ENCODE results near the gene ODAD3.

Gene ODAD3

DNA sequence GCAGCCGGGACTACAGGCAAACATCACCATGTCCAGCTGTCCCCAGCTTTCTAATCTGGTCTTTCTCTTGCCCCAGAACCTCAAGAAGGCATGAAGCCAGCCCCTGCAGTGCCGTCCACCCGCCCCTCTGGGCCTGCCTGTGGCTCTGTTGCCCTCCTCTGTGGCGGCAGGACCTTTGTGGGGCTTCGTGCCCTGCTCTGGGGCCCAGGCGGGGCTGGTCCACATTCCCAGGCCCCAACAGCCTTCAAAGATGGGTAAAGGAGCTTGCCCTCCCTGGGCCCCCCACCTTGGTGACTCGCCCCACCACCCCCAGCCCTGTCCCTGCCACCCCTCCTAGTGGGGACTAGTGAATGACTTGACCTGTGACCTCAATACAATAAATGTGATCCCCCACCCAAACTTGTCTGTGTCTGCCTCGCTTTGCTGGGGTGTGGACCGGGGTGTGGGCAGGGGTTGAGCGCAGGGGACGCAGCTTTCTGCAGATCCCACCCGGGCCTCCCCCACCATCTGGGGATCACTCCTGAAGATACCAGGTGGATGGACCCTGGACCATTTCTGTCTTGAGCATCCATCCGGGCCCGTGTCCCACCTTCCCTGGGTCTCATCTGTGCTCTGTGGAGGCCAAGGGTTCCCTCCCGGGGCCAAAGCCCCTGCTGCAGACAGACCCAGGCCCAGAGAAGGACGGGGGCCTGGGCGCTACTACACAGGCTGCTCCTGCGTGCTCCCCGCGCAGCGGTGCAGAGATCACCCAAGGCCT is 15.8 kb upstream of the ODAD3 start:
- no peak overlapping the region for H3K27ac ChIP-seq (ENCODE audit: low read depth, low read length, severe bottlenecking)
- WGBS, 2 experiments (ENCODE audit: insufficient coverage in 2 of 2): 93 to 97% methylated on average over 13 to 17 of the region's 21 CpGs

DNA sequence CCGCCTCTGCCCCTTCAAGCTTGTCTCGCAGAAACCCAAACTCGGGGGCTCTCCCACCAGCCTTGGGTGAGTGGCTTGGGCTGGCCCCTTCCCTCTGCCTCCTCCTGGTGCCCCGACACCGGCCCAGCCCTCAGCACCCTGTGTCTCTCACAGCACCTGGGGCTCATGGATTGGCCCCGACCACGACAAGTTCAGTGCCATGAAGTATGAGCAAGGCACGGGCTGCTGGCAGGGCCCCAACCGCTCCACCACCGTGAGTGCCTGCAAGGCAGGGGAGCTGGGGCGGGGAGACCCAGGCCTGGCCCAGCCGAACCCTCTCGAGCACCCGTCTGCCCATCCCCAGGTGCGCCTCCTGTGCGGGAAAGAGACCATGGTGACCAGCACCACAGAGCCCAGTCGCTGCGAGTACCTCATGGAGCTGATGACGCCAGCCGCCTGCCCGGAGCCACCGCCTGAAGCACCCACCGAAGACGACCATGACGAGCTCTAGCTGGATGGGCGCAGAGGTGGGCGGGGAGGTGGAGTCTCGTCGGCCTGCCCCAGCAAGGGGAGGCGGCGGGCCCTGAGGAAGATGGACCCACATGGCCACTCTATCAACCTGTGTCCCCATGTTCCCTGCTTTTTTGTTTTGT is 14.1 kb upstream of the ODAD3 start:
- H3K36me3 ChIP-seq (ENCODE audit: control insufficient read depth, insufficient read depth, low read length): peaks cover 62% of the 10 kb centered on the region
- no peak overlapping the region for H3K4me3 ChIP-seq (ENCODE audit: extremely low read depth, insufficient read depth, low read length, poor library complexity, severe bottlenecking)
- WGBS, 2 experiments (ENCODE audit: insufficient coverage in 2 of 2): 97 to 98% methylated on average over 25 to 30 of the region's 31 CpGs
- no peaks in the 10 kb centered on the region for H3K9me3 ChIP-seq (ENCODE audit: control insufficient read depth, low read length)
- H3K4me1 ChIP-seq (ENCODE audit: control insufficient read depth, insufficient read depth, low read length, poor library complexity, severe bottlenecking): no peaks in the 10 kb centered on the region
- no peak overlapping the region for H3K27ac ChIP-seq (ENCODE audit: low read depth, low read length, severe bottlenecking)

More for the DNA sequence above, 15.8 kb upstream of the ODAD3 start:
- Histone ChIP-seq H3K36me3 (ENCODE audit: control insufficient read depth, insufficient read depth, low read length) (peaks cover 49% of the 10 kb centered on the region), H3K9me3 (ENCODE audit: control insufficient read depth, low read length) (no peaks in the 10 kb centered on the region), H3K4me3 (ENCODE audit: extremely low read depth, insufficient read depth, low read length, poor library complexity, severe bottlenecking) (no peak overlapping the region), H3K4me1 (ENCODE audit: control insufficient read depth, insufficient read depth, low read length, poor library complexity, severe bottlenecking) (no peaks in the 10 kb centered on the region)

DNA sequence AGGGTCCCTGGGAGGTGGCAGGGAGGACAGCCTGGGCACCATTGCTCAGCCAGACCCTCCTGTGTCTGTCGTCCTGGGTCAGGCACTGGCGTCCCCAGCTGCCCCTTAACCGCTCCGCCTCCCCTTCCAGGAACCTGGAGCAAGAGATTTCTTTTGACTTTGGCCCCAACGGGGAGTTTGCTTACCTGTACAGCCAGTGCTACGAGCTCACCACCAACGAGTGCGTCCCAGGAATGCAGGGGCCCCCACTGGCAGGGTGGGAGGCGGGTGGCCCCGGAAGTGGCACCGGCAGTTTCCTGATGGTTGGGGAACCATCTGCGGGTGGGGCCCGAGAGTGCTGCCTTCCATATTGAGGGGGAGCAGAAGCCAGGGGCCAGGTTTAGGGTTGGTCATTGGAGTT is 13.5 kb upstream of the ODAD3 start:
- no peaks in the 10 kb centered on the region for H3K4me1 ChIP-seq (ENCODE audit: control insufficient read depth, insufficient read depth, low read length, poor library complexity, severe bottlenecking)
- H3K27ac ChIP-seq (ENCODE audit: low read depth, low read length, severe bottlenecking): no peak overlapping the region
- no peak overlapping the region for H3K4me3 ChIP-seq (ENCODE audit: extremely low read depth, insufficient read depth, low read length, poor library complexity, severe bottlenecking)
- peaks cover 68% of the 10 kb centered on the region for H3K36me3 ChIP-seq (ENCODE audit: control insufficient read depth, insufficient read depth, low read length)
- WGBS, 2 experiments (ENCODE audit: insufficient coverage in 2 of 2): 87 to 95% methylated on average over 3 to 10 of the region's 13 CpGs
- H3K9me3 ChIP-seq (ENCODE audit: control insufficient read depth, low read length): no peaks in the 10 kb centered on the region

DNA sequence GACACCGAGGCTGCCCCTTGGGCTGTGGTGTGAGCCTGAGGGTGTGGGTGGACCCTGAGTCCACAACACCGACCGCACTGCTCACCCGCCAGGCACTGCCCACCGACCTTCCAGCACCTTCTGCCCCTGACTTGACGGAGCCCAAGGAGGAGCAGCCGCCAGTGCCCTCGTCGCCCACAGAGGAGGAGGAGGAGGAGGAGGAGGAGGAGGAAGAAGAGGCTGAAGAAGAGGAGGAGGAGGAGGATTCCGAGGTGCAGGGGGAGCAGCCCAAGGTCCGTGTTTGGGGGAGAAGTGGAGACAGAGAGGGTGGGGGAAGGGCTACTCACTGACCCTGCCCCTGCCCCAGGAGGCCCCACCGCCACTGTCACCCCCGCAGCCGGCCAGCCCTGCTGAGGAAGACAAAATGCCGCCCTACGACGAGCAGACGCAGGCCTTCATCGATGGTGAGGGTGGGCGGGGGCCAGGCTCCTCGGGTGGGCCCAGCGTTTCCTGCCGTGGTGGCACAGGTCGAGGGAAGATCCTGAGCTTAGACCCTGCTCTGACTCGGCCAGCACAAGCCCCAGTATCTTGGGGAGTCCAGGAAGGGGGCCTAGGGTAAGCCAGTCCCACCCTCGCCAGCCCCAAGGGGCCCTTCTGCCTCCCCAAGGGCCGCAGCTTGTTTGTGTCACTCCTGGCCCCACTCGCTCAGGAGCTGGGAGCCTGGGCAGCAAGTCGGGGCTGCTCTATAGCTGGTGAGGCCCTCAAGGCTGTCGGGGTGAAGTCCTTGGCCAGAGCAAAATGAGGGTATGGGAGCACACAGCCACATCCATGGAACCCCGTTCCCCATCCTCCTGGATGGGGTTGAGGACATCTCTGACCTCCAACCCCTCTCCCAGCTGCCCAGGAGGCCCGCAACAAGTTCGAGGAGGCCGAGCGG is 12.7 kb upstream of the ODAD3 start:
- H3K27ac ChIP-seq (ENCODE audit: low read depth, low read length, severe bottlenecking): no peak overlapping the region
- peaks cover 76% of the 10 kb centered on the region for H3K36me3 ChIP-seq (ENCODE audit: control insufficient read depth, insufficient read depth, low read length)
- WGBS, 2 experiments (ENCODE audit: insufficient coverage in 2 of 2): 96 to 97% methylated on average over 30 to 32 of the region's 35 CpGs
- H3K4me3 ChIP-seq (ENCODE audit: extremely low read depth, insufficient read depth, low read length, poor library complexity, severe bottlenecking): no peak overlapping the region
- H3K9me3 ChIP-seq (ENCODE audit: control insufficient read depth, low read length): no peaks in the 10 kb centered on the region
- H3K4me1 ChIP-seq (ENCODE audit: control insufficient read depth, insufficient read depth, low read length, poor library complexity, severe bottlenecking): no peaks in the 10 kb centered on the region

DNA sequence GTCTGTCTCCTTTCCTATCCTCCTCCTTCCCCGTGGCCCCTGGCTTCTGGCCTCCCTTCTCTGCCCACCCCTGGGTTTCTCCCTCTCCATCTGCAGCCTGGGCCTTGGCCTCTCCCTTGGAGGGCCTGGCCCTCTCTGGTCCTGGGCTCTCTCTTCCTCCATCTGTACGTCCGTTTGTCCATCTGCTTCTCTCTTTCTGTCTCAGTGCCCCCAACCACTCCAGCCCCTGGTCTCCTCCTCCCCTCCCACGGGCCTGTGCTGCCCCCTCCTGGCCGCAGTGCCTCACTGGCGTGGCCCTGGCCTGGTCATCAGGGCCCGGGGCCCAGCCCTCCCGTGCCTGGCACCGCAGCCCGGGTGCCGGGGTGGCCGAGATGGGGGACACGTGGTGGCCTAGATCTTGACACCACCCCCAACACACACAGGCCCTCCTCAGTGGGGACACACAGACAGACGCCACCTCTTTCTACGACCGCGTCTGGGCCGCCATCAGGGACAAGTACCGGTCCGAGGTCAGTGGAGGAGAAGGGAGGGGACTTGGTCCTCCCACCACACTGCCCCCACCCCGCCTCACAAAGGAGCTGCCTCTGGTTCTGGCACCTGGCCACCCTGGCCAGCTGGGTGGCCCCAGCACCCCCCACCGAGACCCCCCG is 11.9 kb upstream of the ODAD3 start:
- WGBS, 2 experiments (ENCODE audit: insufficient coverage in 2 of 2): 70 to 72% methylated on average over 8 to 15 of the region's 23 CpGs
- peaks cover 84% of the 10 kb centered on the region for H3K36me3 ChIP-seq (ENCODE audit: control insufficient read depth, insufficient read depth, low read length)

DNA sequence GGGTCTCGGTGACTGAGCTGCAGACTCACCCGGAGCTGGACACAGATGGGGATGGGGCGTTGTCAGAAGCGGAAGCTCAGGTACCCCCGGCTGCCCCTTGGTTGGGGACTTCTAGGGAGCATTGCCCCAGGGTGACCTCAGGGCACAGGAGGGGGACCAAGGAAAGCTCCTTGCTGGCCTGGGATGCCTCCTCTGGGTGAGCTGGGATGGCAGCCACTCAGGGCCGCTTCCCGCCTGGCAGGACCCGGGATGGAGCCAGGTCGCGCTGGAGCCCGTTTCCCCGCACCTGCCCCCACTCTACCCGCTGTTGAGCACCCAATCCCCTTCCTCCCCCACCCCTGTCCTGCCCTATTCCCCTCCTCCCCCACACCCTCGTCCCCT is 11.3 kb upstream of the ODAD3 start:
- Histone ChIP-seq H3K36me3 (ENCODE audit: control insufficient read depth, insufficient read depth, low read length) (peaks cover 90% of the 10 kb centered on the region), H3K4me1 (ENCODE audit: control insufficient read depth, insufficient read depth, low read length, poor library complexity, severe bottlenecking) (no peaks in the 10 kb centered on the region), H3K4me3 (ENCODE audit: extremely low read depth, insufficient read depth, low read length, poor library complexity, severe bottlenecking) (no peak overlapping the region), H3K27ac (ENCODE audit: low read depth, low read length, severe bottlenecking) (no peak overlapping the region), H3K9me3 (ENCODE audit: control insufficient read depth, low read length) (no peaks in the 10 kb centered on the region)
- 88 to 94% methylated on average over 9 to 14 of the region's 14 CpGs for WGBS, 2 experiments (ENCODE audit: insufficient coverage in 2 of 2)

More for the DNA sequence above, 11.9 kb upstream of the ODAD3 start:
- Histone ChIP-seq H3K4me1 (ENCODE audit: control insufficient read depth, insufficient read depth, low read length, poor library complexity, severe bottlenecking) (no peaks in the 10 kb centered on the region), H3K4me3 (ENCODE audit: extremely low read depth, insufficient read depth, low read length, poor library complexity, severe bottlenecking) (no peak overlapping the region), H3K9me3 (ENCODE audit: control insufficient read depth, low read length) (no peaks in the 10 kb centered on the region), H3K27ac (ENCODE audit: low read depth, low read length, severe bottlenecking) (no peak overlapping the region)

DNA sequence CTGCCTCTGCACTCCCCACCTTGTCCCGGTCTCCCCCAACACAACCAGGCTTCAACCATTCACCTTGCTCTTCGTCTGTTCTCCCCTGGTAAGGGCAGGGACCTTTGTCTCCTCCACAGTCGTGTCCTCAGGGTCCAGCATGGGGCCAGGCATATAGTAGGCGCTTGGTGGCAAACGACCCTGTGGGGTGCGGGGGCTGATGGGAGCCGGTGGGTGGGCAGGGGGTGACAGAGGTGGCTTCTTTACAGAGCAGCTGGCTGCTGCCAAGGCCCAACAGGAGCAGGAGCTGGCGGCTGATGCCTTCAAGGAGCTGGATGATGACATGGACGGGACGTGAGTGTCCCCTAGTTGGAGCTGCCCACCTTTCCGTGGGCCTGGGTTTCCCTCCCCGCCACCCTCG is 10.2 kb upstream of the ODAD3 start:
- no peak overlapping the region for H3K27ac ChIP-seq (ENCODE audit: low read depth, low read length, severe bottlenecking)
- H3K9me3 ChIP-seq (ENCODE audit: control insufficient read depth, low read length): no peaks in the 10 kb centered on the region
- peaks cover 88% of the 10 kb centered on the region for H3K36me3 ChIP-seq (ENCODE audit: control insufficient read depth, insufficient read depth, low read length)
- 97 to 98% methylated on average over 11 to 12 of the region's 13 CpGs for WGBS, 2 experiments (ENCODE audit: insufficient coverage in 2 of 2)
- H3K4me1 ChIP-seq (ENCODE audit: control insufficient read depth, insufficient read depth, low read length, poor library complexity, severe bottlenecking): no peaks in the 10 kb centered on the region
- H3K4me3 ChIP-seq (ENCODE audit: extremely low read depth, insufficient read depth, low read length, poor library complexity, severe bottlenecking): no peak overlapping the region

DNA sequence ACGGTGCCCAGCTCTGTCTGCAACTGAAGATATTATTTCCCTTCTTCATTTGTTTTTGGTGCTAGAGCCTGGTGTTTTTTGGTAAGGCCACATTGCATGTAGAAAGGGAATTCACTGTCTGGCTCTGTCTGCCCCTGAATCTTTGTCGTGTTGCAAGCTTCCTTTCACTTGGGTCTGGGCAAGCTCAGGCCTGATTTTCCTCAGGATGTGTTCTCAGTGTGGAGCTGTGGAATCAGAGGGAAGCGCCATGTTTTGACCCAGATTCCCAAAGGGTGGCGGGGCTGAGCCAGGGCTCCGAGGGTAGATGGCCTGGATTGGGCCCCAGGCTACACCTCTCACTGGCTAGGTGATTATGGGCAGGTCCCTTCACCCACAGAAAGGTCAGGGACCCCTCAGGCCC is 9.1 kb upstream of the ODAD3 start:
- WGBS, 2 experiments (ENCODE audit: insufficient coverage in 2 of 2): 93 to 97% methylated on average over 3 to 4 of the region's 5 CpGs
- H3K4me1 ChIP-seq (ENCODE audit: control insufficient read depth, insufficient read depth, low read length, poor library complexity, severe bottlenecking): no peaks in the 10 kb centered on the region
- peaks cover 84% of the 10 kb centered on the region for H3K36me3 ChIP-seq (ENCODE audit: control insufficient read depth, insufficient read depth, low read length)

DNA sequence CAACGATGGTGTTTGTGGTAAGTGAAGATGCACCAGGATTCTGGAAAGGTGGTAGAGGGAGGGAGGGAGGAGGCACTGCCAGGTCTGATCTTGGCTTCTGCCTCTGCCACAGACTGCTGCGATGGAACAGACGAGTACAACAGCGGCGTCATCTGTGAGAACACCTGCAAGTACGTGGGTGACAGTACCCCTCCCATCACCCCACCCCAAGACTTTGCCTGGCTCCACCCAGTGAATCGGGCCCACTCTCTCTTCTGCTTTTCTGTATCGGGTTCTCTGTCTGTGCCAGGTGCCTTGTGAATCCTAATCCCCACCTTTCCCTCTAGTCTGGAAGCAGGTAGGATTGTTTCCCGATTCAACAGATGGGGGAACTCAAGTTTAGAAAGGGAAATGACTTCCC is 3.0 kb upstream of the ODAD3 start:
- Histone ChIP-seq H3K9me3 (ENCODE audit: control insufficient read depth, low read length) (no peaks in the 10 kb centered on the region), H3K4me3 (ENCODE audit: extremely low read depth, insufficient read depth, low read length, poor library complexity, severe bottlenecking) (no peak overlapping the region), H3K4me1 (ENCODE audit: control insufficient read depth, insufficient read depth, low read length, poor library complexity, severe bottlenecking) (no peaks in the 10 kb centered on the region), H3K27ac (ENCODE audit: low read depth, low read length, severe bottlenecking) (no peak overlapping the region), H3K36me3 (ENCODE audit: control insufficient read depth, insufficient read depth, low read length) (peaks cover 61% of the 10 kb centered on the region)
- WGBS, 2 experiments (ENCODE audit: insufficient coverage in 2 of 2): 97 to 99% methylated on average over 6 to 8 of the region's 9 CpGs

More for the DNA sequence above, 9.1 kb upstream of the ODAD3 start:
- Histone ChIP-seq H3K27ac (ENCODE audit: low read depth, low read length, severe bottlenecking) (no peak overlapping the region), H3K4me3 (ENCODE audit: extremely low read depth, insufficient read depth, low read length, poor library complexity, severe bottlenecking) (no peak overlapping the region), H3K9me3 (ENCODE audit: control insufficient read depth, low read length) (no peaks in the 10 kb centered on the region)

DNA sequence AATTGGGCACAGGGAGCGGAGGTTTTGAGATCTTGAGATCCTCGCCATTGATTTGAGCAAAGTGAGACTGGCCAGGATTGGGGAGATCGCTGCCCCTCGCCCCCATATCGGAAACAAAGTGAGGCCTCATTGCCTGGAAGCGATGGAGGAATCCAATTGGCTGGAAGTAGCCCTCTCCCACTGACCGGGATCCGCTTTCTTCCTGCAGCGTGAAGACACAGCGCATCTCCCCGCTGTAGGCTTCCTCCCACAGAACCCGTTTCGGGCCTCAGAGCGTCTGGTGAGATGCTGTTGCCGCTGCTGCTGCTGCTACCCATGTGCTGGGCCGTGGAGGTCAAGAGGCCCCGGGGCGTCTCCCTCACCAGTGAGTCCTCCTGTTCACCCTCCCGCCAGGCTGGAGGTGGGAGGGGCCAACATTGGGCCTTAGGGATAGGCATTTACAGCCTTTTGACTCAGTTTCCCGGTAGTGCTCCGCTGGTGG is 952 bp upstream of the ODAD3 start:
- H3K9me3 ChIP-seq (ENCODE audit: control insufficient read depth, low read length): no peaks in the 10 kb centered on the region
- H3K4me3 ChIP-seq (ENCODE audit: extremely low read depth, insufficient read depth, low read length, poor library complexity, severe bottlenecking): peak overlapping the region; percentile 92
- H3K27ac ChIP-seq (ENCODE audit: low read depth, low read length, severe bottlenecking): peak overlapping the region; percentile 92
- H3K4me1 ChIP-seq (ENCODE audit: control insufficient read depth, insufficient read depth, low read length, poor library complexity, severe bottlenecking): no peaks in the 10 kb centered on the region
- WGBS, 2 experiments (ENCODE audit: insufficient coverage in 2 of 2): 0 to 4% methylated on average over 15 to 18 of the region's 21 CpGs
- peaks cover 40% of the 10 kb centered on the region for H3K36me3 ChIP-seq (ENCODE audit: control insufficient read depth, insufficient read depth, low read length)
